Measurements from ENCODE around the gene MADCAM1.
"Not testable (repeated sequence)": the region's sequence is repeated elsewhere in the genome, so short reads cannot be mapped to it uniquely, and the experiment has no call there.

The MADCAM1 gene

DNA sequence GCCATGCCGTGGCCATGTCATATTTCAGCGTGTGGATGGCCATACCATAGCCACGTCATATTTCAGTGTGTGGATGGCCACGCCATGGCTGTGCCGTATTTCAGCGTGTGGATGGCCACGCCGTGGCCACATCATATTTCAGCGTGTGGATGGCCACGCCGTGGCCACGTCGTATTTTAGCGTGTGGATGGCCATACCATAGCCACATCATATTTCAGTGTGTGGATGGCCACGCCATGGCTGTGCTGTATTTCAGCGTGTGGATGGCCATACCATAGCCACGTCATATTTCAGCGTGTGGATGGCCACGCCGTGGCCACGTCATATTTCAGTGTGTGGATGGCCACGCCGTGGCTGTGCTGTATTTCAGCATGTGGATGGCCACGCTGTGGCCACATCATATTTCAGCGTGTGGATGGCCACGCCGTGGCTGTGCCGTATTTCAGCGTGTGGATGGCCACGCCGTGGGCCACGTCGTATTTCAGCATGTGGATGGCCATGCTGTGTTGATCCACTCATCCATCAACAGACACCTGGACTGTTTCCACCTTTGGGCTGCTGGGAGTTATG is 45.3 kb upstream of the MADCAM1 start:
- no CpG with 5 or more reads among the region's 33 CpGs for WGBS, 2 donors (ENCODE audit: extremely low coverage in 2 of 2, insufficient read length in 2 of 2, insufficient replicate concordance in 1 of 2)
- H2BK120ac ChIP-seq (ENCODE audit: low read depth, low read length); H3K14ac ChIP-seq (ENCODE audit: low read length); H2AFZ ChIP-seq (ENCODE audit: low read length); H2AK5ac ChIP-seq (ENCODE audit: low read depth, low read length); H3K27ac ChIP-seq (replicated peaks; ENCODE audit: low read length); H3K4ac ChIP-seq (ENCODE audit: low read length); H3K36me3 ChIP-seq (replicated peaks in 1 of 2; ENCODE audit: control insufficient read depth in 2 of 2, insufficient read depth in 2 of 2, low read length in 2 of 2); H3K27me3 ChIP-seq (ENCODE audit: control insufficient read depth in 3 of 3, insufficient read depth in 3 of 3, low read depth in 1 of 3, low read length in 3 of 3); H3K18ac ChIP-seq (ENCODE audit: low read length); H3K9ac ChIP-seq (ENCODE audit: low read depth, low read length, poor library complexity); H3K4me2 ChIP-seq (ENCODE audit: insufficient read depth, low read length, poor library complexity, severe bottlenecking); H4K91ac ChIP-seq (ENCODE audit: low read depth, low read length, poor library complexity); H2BK12ac ChIP-seq (ENCODE audit: low read length); DNase-seq (ENCODE audit: low spot score); H4K8ac ChIP-seq (ENCODE audit: low read depth, low read length); H2BK15ac ChIP-seq (ENCODE audit: low read length); H2BK5ac ChIP-seq (ENCODE audit: low read length); H3K4me1 ChIP-seq (ENCODE audit: control insufficient read depth in 2 of 2, insufficient read depth in 1 of 2, low read depth in 1 of 2, low read length in 2 of 2): not testable (repeated sequence)
- peaks cover 12% of the 10 kb centered on the region for H3K79me1 ChIP-seq (ENCODE audit: low read depth, low read length)
- H3K23ac ChIP-seq (ENCODE audit: low read depth, low read length, poor library complexity) = peak overlapping the region; percentile 37
- H3K4me3 ChIP-seq (ENCODE audit: low read length in 2 of 2) = peak overlapping the region in 1 of 2 donors; percentile 61
- H3K9me3 ChIP-seq (replicated peaks in 1 of 2; ENCODE audit: control insufficient read depth in 2 of 2, insufficient read depth in 1 of 2, low read depth in 1 of 2, low read length in 2 of 2) = peaks cover 9 to 13% of the 10 kb centered on the region in 2 donors

DNA sequence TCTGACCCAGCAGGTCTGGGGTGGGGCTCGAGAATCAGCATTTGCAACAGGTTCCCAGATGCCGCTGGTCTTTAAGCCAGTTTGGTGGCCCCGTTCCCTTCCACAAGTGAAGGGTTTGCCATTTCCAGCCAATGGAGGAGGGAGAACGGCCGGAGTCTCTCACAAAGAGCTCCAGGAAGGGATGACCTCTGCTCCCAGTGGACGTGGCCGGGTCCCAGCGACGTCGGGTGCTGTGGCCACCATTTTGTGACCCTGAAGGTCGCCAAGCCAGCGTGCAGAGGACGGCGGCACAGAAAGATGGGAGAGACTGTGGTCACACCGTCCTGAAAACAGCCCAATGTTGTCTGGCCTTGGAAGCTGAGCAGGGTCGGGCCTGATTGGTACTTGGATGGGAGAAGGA is 43.5 kb upstream of the MADCAM1 start:
- H2AFZ ChIP-seq (ENCODE audit: low read length) = no peak overlapping the region

DNA sequence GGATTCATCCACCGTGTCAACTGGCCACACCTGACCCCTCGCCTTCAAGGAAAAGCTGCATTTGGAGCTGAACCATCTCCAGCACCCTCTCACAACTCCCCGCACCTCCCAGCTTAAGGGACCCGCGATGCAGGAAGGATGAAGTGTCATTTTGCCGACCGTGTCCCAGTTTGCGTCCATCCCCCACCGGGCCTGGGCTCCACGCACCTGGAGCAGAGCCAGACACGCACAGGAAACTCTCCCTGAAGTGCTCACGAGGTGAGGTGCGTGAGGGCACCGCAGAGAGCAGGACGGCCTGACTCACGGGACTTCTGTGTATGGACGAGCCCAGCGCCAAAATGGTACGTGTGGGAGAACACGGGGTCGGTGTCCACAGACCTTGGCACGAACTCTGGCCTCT is 42.7 kb upstream of the MADCAM1 start:
- Histone ChIP-seq H2AFZ (ENCODE audit: low read length) (no peak overlapping the region), H2BK120ac (ENCODE audit: low read depth, low read length) (no peak overlapping the region), H2BK5ac (ENCODE audit: low read length) (no peak overlapping the region), H4K8ac (ENCODE audit: low read depth, low read length) (no peak overlapping the region), H3K27me3 (ENCODE audit: control insufficient read depth in 3 of 3, insufficient read depth in 3 of 3, low read depth in 1 of 3, low read length in 3 of 3) (no peaks in the 10 kb centered on the region), H3K18ac (ENCODE audit: low read length) (peak overlapping the region; percentile 28), H3K9me3 (replicated peaks in 1 of 2; ENCODE audit: control insufficient read depth in 2 of 2, insufficient read depth in 1 of 2, low read depth in 1 of 2, low read length in 2 of 2) (peaks cover 9 to 13% of the 10 kb centered on the region in 2 donors), H2BK12ac (ENCODE audit: low read length) (peak overlapping the region; percentile 94), H3K4me2 (ENCODE audit: insufficient read depth, low read length, poor library complexity, severe bottlenecking) (no peak overlapping the region), H2AK5ac (ENCODE audit: low read depth, low read length) (peak overlapping the region; percentile 28), H3K4me3 (ENCODE audit: low read length in 2 of 2) (no peak overlapping the region), H3K23ac (ENCODE audit: low read depth, low read length, poor library complexity) (peak overlapping the region; percentile 85), H2BK15ac (ENCODE audit: low read length) (peak overlapping the region; percentile 49), H3K9ac (ENCODE audit: low read depth, low read length, poor library complexity) (no peak overlapping the region), H4K91ac (ENCODE audit: low read depth, low read length, poor library complexity) (no peak overlapping the region), H3K14ac (ENCODE audit: low read length) (peak overlapping the region; percentile 56), H3K79me1 (ENCODE audit: low read depth, low read length) (peaks cover 17% of the 10 kb centered on the region), H3K4me1 (ENCODE audit: control insufficient read depth in 2 of 2, insufficient read depth in 1 of 2, low read depth in 1 of 2, low read length in 2 of 2) (no peaks in the 10 kb centered on the region), H3K4ac (ENCODE audit: low read length) (peak overlapping the region; percentile 53), H3K36me3 (replicated peaks in 1 of 2; ENCODE audit: control insufficient read depth in 2 of 2, insufficient read depth in 2 of 2, low read length in 2 of 2) (peaks cover 0 to 4% of the 10 kb centered on the region in 2 donors), H3K27ac (replicated peaks; ENCODE audit: low read length) (no peak overlapping the region)
- WGBS, 2 donors (ENCODE audit: extremely low coverage in 2 of 2, insufficient read length in 2 of 2, insufficient replicate concordance in 1 of 2) = no CpG with 5 or more reads among the region's 22 CpGs
- DNase-seq (ENCODE audit: low spot score) = no peak

More for the DNA sequence above, 43.5 kb upstream of the MADCAM1 start:
- no CpG with 5 or more reads among the region's 16 CpGs for WGBS, 2 donors (ENCODE audit: extremely low coverage in 2 of 2, insufficient read length in 2 of 2, insufficient replicate concordance in 1 of 2)
- Histone ChIP-seq H3K4me3 (ENCODE audit: low read length in 2 of 2) (no peak overlapping the region), H3K27ac (replicated peaks; ENCODE audit: low read length) (no peak overlapping the region), H3K4me2 (ENCODE audit: insufficient read depth, low read length, poor library complexity, severe bottlenecking) (no peak overlapping the region), H3K14ac (ENCODE audit: low read length) (no peak overlapping the region), H4K8ac (ENCODE audit: low read depth, low read length) (no peak overlapping the region), H3K23ac (ENCODE audit: low read depth, low read length, poor library complexity) (no peak overlapping the region), H3K9ac (ENCODE audit: low read depth, low read length, poor library complexity) (no peak overlapping the region), H3K4ac (ENCODE audit: low read length) (no peak overlapping the region), H2BK120ac (ENCODE audit: low read depth, low read length) (no peak overlapping the region), H2BK12ac (ENCODE audit: low read length) (no peak overlapping the region), H2AK5ac (ENCODE audit: low read depth, low read length) (no peak overlapping the region), H3K79me1 (ENCODE audit: low read depth, low read length) (peaks cover 17% of the 10 kb centered on the region), H2BK5ac (ENCODE audit: low read length) (no peak overlapping the region), H3K4me1 (ENCODE audit: control insufficient read depth in 2 of 2, insufficient read depth in 1 of 2, low read depth in 1 of 2, low read length in 2 of 2) (no peaks in the 10 kb centered on the region), H3K27me3 (ENCODE audit: control insufficient read depth in 3 of 3, insufficient read depth in 3 of 3, low read depth in 1 of 3, low read length in 3 of 3) (no peaks in the 10 kb centered on the region), H3K18ac (ENCODE audit: low read length) (no peak overlapping the region), H3K36me3 (replicated peaks in 1 of 2; ENCODE audit: control insufficient read depth in 2 of 2, insufficient read depth in 2 of 2, low read length in 2 of 2) (peaks cover 0 to 4% of the 10 kb centered on the region in 2 donors), H2BK15ac (ENCODE audit: low read length) (no peak overlapping the region), H3K9me3 (replicated peaks in 1 of 2; ENCODE audit: control insufficient read depth in 2 of 2, insufficient read depth in 1 of 2, low read depth in 1 of 2, low read length in 2 of 2) (peaks cover 9 to 13% of the 10 kb centered on the region in 2 donors), H4K91ac (ENCODE audit: low read depth, low read length, poor library complexity) (no peak overlapping the region)
- DNase-seq (ENCODE audit: low spot score) = no peak

DNA sequence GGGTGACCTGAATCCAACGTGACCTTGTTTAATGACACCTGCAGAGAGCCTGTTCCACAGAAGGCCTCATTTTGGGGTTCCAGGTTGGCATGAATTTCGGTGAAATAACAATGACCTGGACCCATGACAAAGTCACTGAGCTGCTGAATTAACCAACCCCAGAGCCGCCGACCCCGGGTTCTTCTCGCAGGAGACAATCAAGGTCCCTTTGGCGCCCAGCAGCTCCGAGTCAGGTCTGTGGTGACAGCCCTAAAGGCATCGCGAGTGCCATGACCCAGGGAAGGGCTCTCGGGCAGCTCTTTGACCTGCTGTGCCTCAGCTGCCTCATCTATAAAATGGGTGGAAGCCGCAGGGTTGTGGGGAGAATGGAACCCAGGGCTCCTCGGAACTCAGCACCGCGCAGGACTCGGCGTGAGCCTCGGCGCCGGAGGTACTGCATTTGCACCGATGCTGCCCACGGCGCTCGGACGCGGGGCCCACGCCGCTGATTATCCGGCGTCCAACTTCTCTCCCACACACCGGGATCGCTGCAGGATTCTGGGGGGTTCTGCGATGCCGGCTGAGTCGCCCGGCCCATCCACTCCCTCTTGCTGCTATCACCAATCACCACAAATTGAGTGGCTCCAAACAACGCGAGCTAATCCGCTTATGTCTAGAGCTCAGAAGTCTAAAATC is 41.1 kb upstream of the MADCAM1 start:
- H3K4ac ChIP-seq (ENCODE audit: low read length) = no peak overlapping the region
- no peak for DNase-seq (ENCODE audit: low spot score)
- H2BK15ac ChIP-seq (ENCODE audit: low read length) = no peak overlapping the region
- no peak overlapping the region for H3K23ac ChIP-seq (ENCODE audit: low read depth, low read length, poor library complexity)
- no peak overlapping the region for H3K27ac ChIP-seq (replicated peaks; ENCODE audit: low read length)
- peaks cover 9 to 13% of the 10 kb centered on the region in 2 donors for H3K9me3 ChIP-seq (replicated peaks in 1 of 2; ENCODE audit: control insufficient read depth in 2 of 2, insufficient read depth in 1 of 2, low read depth in 1 of 2, low read length in 2 of 2)
- H3K27me3 ChIP-seq (ENCODE audit: control insufficient read depth in 3 of 3, insufficient read depth in 3 of 3, low read depth in 1 of 3, low read length in 3 of 3) = peaks cover 0 to 7% (median 0%) of the 10 kb centered on the region in 3 experiments
- H3K4me3 ChIP-seq (ENCODE audit: low read length in 2 of 2) = no peak overlapping the region
- no peak overlapping the region for H2BK12ac ChIP-seq (ENCODE audit: low read length)
- H4K8ac ChIP-seq (ENCODE audit: low read depth, low read length) = no peak overlapping the region
- H3K4me2 ChIP-seq (ENCODE audit: insufficient read depth, low read length, poor library complexity, severe bottlenecking) = no peak overlapping the region
- no peak overlapping the region for H3K18ac ChIP-seq (ENCODE audit: low read length)
- H3K79me1 ChIP-seq (ENCODE audit: low read depth, low read length) = peaks cover 15% of the 10 kb centered on the region
- H2AFZ ChIP-seq (ENCODE audit: low read length) = no peak overlapping the region
- peak overlapping the region; percentile 44 for H3K9ac ChIP-seq (ENCODE audit: low read depth, low read length, poor library complexity)
- no peak overlapping the region for H3K14ac ChIP-seq (ENCODE audit: low read length)
- H2AK5ac ChIP-seq (ENCODE audit: low read depth, low read length) = peak overlapping the region; percentile 50
- H2BK5ac ChIP-seq (ENCODE audit: low read length) = no peak overlapping the region
- peaks cover 0 to 4% of the 10 kb centered on the region in 2 donors for H3K36me3 ChIP-seq (replicated peaks in 1 of 2; ENCODE audit: control insufficient read depth in 2 of 2, insufficient read depth in 2 of 2, low read length in 2 of 2)
- peaks cover 0 to 3% of the 10 kb centered on the region in 2 donors for H3K4me1 ChIP-seq (ENCODE audit: control insufficient read depth in 2 of 2, insufficient read depth in 1 of 2, low read depth in 1 of 2, low read length in 2 of 2)
- no peak overlapping the region for H2BK120ac ChIP-seq (ENCODE audit: low read depth, low read length)
- no CpG with 5 or more reads among the region's 39 CpGs for WGBS, 2 donors (ENCODE audit: extremely low coverage in 2 of 2, insufficient read length in 2 of 2, insufficient replicate concordance in 1 of 2)
- H4K91ac ChIP-seq (ENCODE audit: low read depth, low read length, poor library complexity) = no peak overlapping the region

Data from neuronal stem cell (in vitro differentiated cells).